IMR-90 (cell line): Measurements from ENCODE around the gene CAMSAP3. TPM values are rescaled to one million over a fixed set of nuclear protein-coding genes. Genes with fewer than 3 reads are reported as not detected.

Experiments used
- ATAC-seq: fragments of 200-7000 bp; cut with Tn5 transposase; 2 replicates; pipeline ENCODE4 v1.9.1; 2020; ENCODE audit warnings: low read depth, mild to moderate bottlenecking, moderate library complexity
- BruUV-seq: library from RNA; stranded (reverse); fragments of 400-500 nt; replicated peaks from 2 replicates; lab custom pipeline; 2021; lab: Mats Ljungman, UMichigan
- CTCF ChIA-PET: fragments of 300-600 bp; formaldehyde crosslinking; extraction: SDS; loops from one replicate; lab custom pipeline; 2021; ENCODE audit warnings: antibody characterized with exemption; lab: Yijun Ruan, JAX
- POLR2A ChIA-PET: fragments of 300-600 bp; sonication (Branson Sonifier 250); formaldehyde crosslinking; loops from one replicate; lab custom pipeline; 2022; ENCODE audit warnings: antibody characterized with exemption; ENCODE audit not compliant: unreplicated experiment; lab: Charles Lee
- DNase-seq: peaks from one replicate; pipeline ENCODE4 v3.0.0; 2013
- H2AFZ ChIP-seq: replicated peaks from 2 replicates; pipeline ENCODE3; 2013; ENCODE audit warnings: low read length, mild to moderate bottlenecking; ENCODE audit not compliant: poor library complexity
- H2AK5ac ChIP-seq: 2 replicates; pipeline ENCODE4 v1.6.1; 2013; ENCODE audit warnings: low read depth, low read length, inconsistent platforms
- H2AK9ac ChIP-seq: replicated peaks from 2 replicates; pipeline ENCODE3; 2013; ENCODE audit warnings: mild to moderate bottlenecking, low read depth, low read length, moderate library complexity; ENCODE audit not compliant: poor library complexity
- H2BK120ac ChIP-seq: 2 replicates; pipeline ENCODE4 v1.6.1; 2013; ENCODE audit warnings: low read depth, low read length, inconsistent platforms
- H2BK15ac ChIP-seq: 3 replicates; pipeline ENCODE4 v1.6.1; 2013; ENCODE audit warnings: low read depth, low read length, inconsistent platforms
- H2BK20ac ChIP-seq: 2 replicates; pipeline ENCODE4 v1.6.1; 2013; ENCODE audit warnings: low read depth, mild to moderate bottlenecking, inconsistent platforms, low read length, moderate library complexity
- H2BK5ac ChIP-seq: 2 replicates; pipeline ENCODE4 v1.6.1; 2013; ENCODE audit warnings: mild to moderate bottlenecking, low read depth, low read length, inconsistent platforms; ENCODE audit not compliant: poor library complexity, severe bottlenecking
- H3K14ac ChIP-seq: replicated peaks from 2 replicates; pipeline ENCODE4 v1.6.1; 2013; ENCODE audit warnings: low read depth, low read length, inconsistent platforms
- H3K18ac ChIP-seq: 2 replicates; pipeline ENCODE4 v1.6.1; 2013; ENCODE audit warnings: low read depth, low read length, control low read depth
- H3K23ac ChIP-seq: 2 replicates; pipeline ENCODE4 v1.6.1; 2013; ENCODE audit warnings: low read depth, low read length, inconsistent platforms
- H3K27ac ChIP-seq: 2 replicates; pipeline ENCODE4 v1.5.1; 2013; ENCODE audit warnings: mild to moderate bottlenecking, control low read depth, low read length; ENCODE audit not compliant: insufficient read depth
- H3K27me3 ChIP-seq: 2 replicates; pipeline ENCODE4 v1.6.1; 2013; ENCODE audit warnings: low read length; ENCODE audit not compliant: control insufficient read depth, insufficient read depth
- H3K36me3 ChIP-seq: 2 replicates; pipeline ENCODE4 v1.6.1; 2013; ENCODE audit warnings: low read length, mixed read lengths; ENCODE audit not compliant: control insufficient read depth, insufficient read depth
- H3K4ac ChIP-seq: 2 replicates; pipeline ENCODE4 v1.6.1; 2013; ENCODE audit warnings: low read depth, low read length, inconsistent platforms
- H3K4me1 ChIP-seq: 2 replicates; pipeline ENCODE4 v1.6.1; 2013; ENCODE audit warnings: low read length, mixed read lengths; ENCODE audit not compliant: control insufficient read depth, insufficient read depth
- H3K4me2 ChIP-seq: 2 replicates; pipeline ENCODE4 v1.6.1; 2013; ENCODE audit warnings: low read depth, mild to moderate bottlenecking, control low read depth, low read length, moderate library complexity
- H3K4me3 ChIP-seq: 2 replicates; pipeline ENCODE4 v1.5.1; 2013; ENCODE audit warnings: low read depth, mild to moderate bottlenecking, control low read depth, low read length, moderate library complexity; ENCODE audit not compliant: insufficient read depth
- H3K56ac ChIP-seq: 2 replicates; pipeline ENCODE4 v1.6.1; 2013; ENCODE audit warnings: low read length, inconsistent platforms; ENCODE audit not compliant: insufficient read depth; ENCODE audit errors: extremely low read depth
- H3K79me1 ChIP-seq, 2 experiments: 2 replicates each; pipeline ENCODE4 v1.6.1; 2013; ENCODE audit warnings: low read length in 2 of 2, inconsistent platforms in 1 of 2, low read depth in 1 of 2
- H3K9ac ChIP-seq: 2 replicates; pipeline ENCODE4 v1.6.1; 2013; ENCODE audit warnings: low read depth, low read length, control low read depth
- H3K9me1 ChIP-seq: 2 replicates; pipeline ENCODE4 v1.6.1; 2013; ENCODE audit warnings: low read length, inconsistent platforms; ENCODE audit not compliant: insufficient read depth
- H3K9me3 ChIP-seq: 2 replicates; pipeline ENCODE4 v1.6.1; 2013; ENCODE audit warnings: low read length; ENCODE audit not compliant: control insufficient read depth, insufficient read depth
- H4K20me1 ChIP-seq: 2 replicates; pipeline ENCODE4 v1.6.1; 2013; ENCODE audit warnings: low read length, inconsistent platforms; ENCODE audit not compliant: insufficient read depth
- H4K5ac ChIP-seq: 2 replicates; pipeline ENCODE4 v1.6.1; 2013; ENCODE audit warnings: mild to moderate bottlenecking, low read depth, low read length, control low read depth
- H4K8ac ChIP-seq, 2 experiments: 2 replicates each; pipeline ENCODE4 v1.6.1; 2013; ENCODE audit warnings: low read depth in 2 of 2, low read length in 2 of 2, control low read depth in 1 of 2, inconsistent platforms in 1 of 2
- H4K91ac ChIP-seq: 2 replicates; pipeline ENCODE4 v1.6.1; 2013; ENCODE audit warnings: low read depth, low read length, inconsistent platforms; ENCODE audit not compliant: insufficient read depth
- BHLHE40 ChIP-seq: fragments of 150-350 bp; IDR thresholded peaks from 2 replicates; pipeline ENCODE4 v1.6.1; 2016; ENCODE audit warnings: mild to moderate bottlenecking, low read depth, low read length
- CEBPB ChIP-seq: IDR thresholded peaks from 2 replicates; pipeline ENCODE4 v1.6.1; 2012; ENCODE audit warnings: low read depth, low read length, improper control_type of control experiment
- CHD1 ChIP-seq: IDR thresholded peaks from 2 replicates; pipeline ENCODE4 v1.6.1; 2012; ENCODE audit warnings: low read depth, low read length, improper control_type of control experiment
- FOS ChIP-seq: fragments of 150-350 bp; IDR thresholded peaks from 2 replicates; pipeline ENCODE4 v1.6.1; 2016; ENCODE audit warnings: low read depth, low read length
- MAFK ChIP-seq: IDR thresholded peaks from 2 replicates; pipeline ENCODE4 v1.6.1; 2012; ENCODE audit warnings: low read depth, low read length, improper control_type of control experiment
- MAZ ChIP-seq: IDR thresholded peaks from 2 replicates; pipeline ENCODE4 v1.6.1; 2012; ENCODE audit warnings: low read depth, mild to moderate bottlenecking, low read length, improper control_type of control experiment, moderate library complexity, borderline replicate concordance
- MXI1 ChIP-seq: IDR thresholded peaks from 2 replicates; pipeline ENCODE4 v1.6.1; 2012; ENCODE audit warnings: low read depth, mild to moderate bottlenecking, low read length, moderate library complexity, borderline replicate concordance
- NFE2L2 ChIP-seq: fragments of 150-350 bp; IDR thresholded peaks from 2 replicates; pipeline ENCODE4 v1.6.1; 2016; ENCODE audit warnings: low read depth, mild to moderate bottlenecking, low read length
- POLR2A ChIP-seq: IDR thresholded peaks from 2 replicates; pipeline ENCODE4 v1.6.1; 2012; ENCODE audit warnings: mild to moderate bottlenecking, low read depth, low read length
- RAD21 ChIP-seq: IDR thresholded peaks from 2 replicates; pipeline ENCODE4 v1.6.1; 2012; ENCODE audit warnings: low read length, improper control_type of control experiment
- RCOR1 ChIP-seq: IDR thresholded peaks from 2 replicates; pipeline ENCODE4 v1.6.1; 2012; ENCODE audit warnings: mild to moderate bottlenecking, low read length, improper control_type of control experiment; ENCODE audit not compliant: insufficient replicate concordance
- RFX5 ChIP-seq: IDR thresholded peaks from 2 replicates; pipeline ENCODE4 v1.8.0; 2012; ENCODE audit warnings: low read depth, mild to moderate bottlenecking, low read length, moderate library complexity
- SMC3 ChIP-seq: fragments of 150-350 bp; IDR thresholded peaks from 2 replicates; pipeline ENCODE4 v1.6.1; 2016; ENCODE audit warnings: low read depth, mild to moderate bottlenecking, antibody characterized with exemption, low read length, moderate library complexity
- WGBS, 2 experiments: methylation state at CpG; one replicate each; pipeline versions ENCODE4 v1.1.5 to v1.1.7; 2013; ENCODE audit warnings: missing lambda C conversion rate in 2 of 2; ENCODE audit not compliant: insufficient read length in 1 of 2; ENCODE audit errors: extremely low coverage in 2 of 2; 5-methylcytosine and 5-hydroxymethylcytosine counted together
- dilution Hi-C: fragments of 300-500 bp; cut with HindIII; formaldehyde crosslinking; loops from one replicate; pipeline ENCODE4 v1.14.3; 2018; ENCODE audit warnings: low sequenced_read_pairs; ENCODE audit not compliant: unreplicated experiment
- in situ Hi-C: fragments of 300-500 bp; cut with MboI; formaldehyde crosslinking; loops from 3 replicates; pipeline ENCODE4 v1.14.3; 2019; ENCODE audit warnings: low sequenced_read_pairs, inconsistent platforms, mixed read lengths
- intact Hi-C: fragments of 100-400 bp; cut with micrococcal nuclease; formaldehyde crosslinking; loops from 2 replicates; pipeline ENCODE4 v1.10.0; 2022
- polyA plus RNA-seq, 3 experiments: library from polyadenylated mRNA; depleted of rRNA; stranded (reverse); fragments of >200 nt; gene quantifications; 2 replicates each; pipeline ENCODE4 v1.2.3, GENCODE V29; 2012; ENCODE audit warnings: low replicate concordance in 1 of 3
- total RNA-seq: library from RNA; depleted of rRNA; stranded (reverse); fragments of >200 nt; gene quantifications from 2 replicates; pipeline ENCODE4 v1.2.3, GENCODE V29; 2012
- TF ChIP-seq, protein P1 (sequence below): fragments of 150-350 bp; IDR thresholded peaks from 2 replicates; pipeline ENCODE4 v1.6.1; 2017; ENCODE audit warnings: mild to moderate bottlenecking, antibody characterized with exemption, low read length, low read depth
- TF ChIP-seq, protein P2 (sequence below): conservative IDR thresholded peaks from 2 replicates; pipeline ENCODE4 v1.5.1; 2012; ENCODE audit warnings: mild to moderate bottlenecking, low read depth, low read length, improper control_type of control experiment
- TF ChIP-seq, protein P3 (sequence below): fragments of 150-350 bp; IDR thresholded peaks from 2 replicates; pipeline ENCODE4 v1.6.1; 2016; ENCODE audit warnings: low read depth, mild to moderate bottlenecking, low read length, moderate library complexity, borderline replicate concordance

CAMSAP3 gene
- total and polyA plus RNA-seq, 2 of the 4 experiments (the other 2 are of a cell fraction) = not detected

DNA sequence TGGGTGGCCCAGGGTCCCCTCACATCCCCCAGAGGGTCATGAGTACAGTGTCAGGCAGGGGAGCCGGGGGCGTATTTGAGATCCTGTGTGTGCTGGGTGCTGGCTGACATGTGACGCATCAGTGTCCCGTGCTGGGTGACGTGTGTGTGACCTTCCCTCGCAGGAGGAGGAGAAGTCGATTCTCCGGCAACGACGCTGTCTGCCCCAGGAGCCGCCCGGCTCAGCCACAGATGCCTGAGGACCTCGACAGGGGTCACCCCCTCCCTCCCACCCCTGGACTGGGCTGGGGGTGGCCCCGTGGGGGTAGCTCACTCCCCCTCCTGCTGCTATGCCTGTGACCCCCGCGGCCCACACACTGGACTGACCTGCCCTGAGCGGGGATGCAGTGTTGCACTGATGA lies 34.3 kb upstream of the CAMSAP3 start:
- H3K23ac ChIP-seq = no peak overlapping the region
- ChIA-PET CTCF (no interaction called here), POLR2A (no interaction called here)
- H3K4me2 ChIP-seq = no peak overlapping the region
- H2AK9ac ChIP-seq = no peak overlapping the region
- TF ChIP-seq CHD1 (no peak), MXI1 (no peak), MAFK (no peak), RCOR1 (no peak), CEBPB (no peak), POLR2A (no peak), FOS (no peak), SMC3 (no peak), NFE2L2 (no peak), BHLHE40 (no peak), RFX5 (no peak), RAD21 (no peak), MAZ (no peak)
- TF ChIP-seq, protein P1, sequence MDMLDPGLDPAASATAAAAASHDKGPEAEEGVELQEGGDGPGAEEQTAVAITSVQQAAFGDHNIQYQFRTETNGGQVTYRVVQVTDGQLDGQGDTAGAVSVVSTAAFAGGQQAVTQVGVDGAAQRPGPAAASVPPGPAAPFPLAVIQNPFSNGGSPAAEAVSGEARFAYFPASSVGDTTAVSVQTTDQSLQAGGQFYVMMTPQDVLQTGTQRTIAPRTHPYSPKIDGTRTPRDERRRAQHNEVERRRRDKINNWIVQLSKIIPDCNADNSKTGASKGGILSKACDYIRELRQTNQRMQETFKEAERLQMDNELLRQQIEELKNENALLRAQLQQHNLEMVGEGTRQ = no peak
- TF ChIP-seq, protein P2, sequence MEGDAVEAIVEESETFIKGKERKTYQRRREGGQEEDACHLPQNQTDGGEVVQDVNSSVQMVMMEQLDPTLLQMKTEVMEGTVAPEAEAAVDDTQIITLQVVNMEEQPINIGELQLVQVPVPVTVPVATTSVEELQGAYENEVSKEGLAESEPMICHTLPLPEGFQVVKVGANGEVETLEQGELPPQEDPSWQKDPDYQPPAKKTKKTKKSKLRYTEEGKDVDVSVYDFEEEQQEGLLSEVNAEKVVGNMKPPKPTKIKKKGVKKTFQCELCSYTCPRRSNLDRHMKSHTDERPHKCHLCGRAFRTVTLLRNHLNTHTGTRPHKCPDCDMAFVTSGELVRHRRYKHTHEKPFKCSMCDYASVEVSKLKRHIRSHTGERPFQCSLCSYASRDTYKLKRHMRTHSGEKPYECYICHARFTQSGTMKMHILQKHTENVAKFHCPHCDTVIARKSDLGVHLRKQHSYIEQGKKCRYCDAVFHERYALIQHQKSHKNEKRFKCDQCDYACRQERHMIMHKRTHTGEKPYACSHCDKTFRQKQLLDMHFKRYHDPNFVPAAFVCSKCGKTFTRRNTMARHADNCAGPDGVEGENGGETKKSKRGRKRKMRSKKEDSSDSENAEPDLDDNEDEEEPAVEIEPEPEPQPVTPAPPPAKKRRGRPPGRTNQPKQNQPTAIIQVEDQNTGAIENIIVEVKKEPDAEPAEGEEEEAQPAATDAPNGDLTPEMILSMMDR = no peak
- TF ChIP-seq, protein P3, sequence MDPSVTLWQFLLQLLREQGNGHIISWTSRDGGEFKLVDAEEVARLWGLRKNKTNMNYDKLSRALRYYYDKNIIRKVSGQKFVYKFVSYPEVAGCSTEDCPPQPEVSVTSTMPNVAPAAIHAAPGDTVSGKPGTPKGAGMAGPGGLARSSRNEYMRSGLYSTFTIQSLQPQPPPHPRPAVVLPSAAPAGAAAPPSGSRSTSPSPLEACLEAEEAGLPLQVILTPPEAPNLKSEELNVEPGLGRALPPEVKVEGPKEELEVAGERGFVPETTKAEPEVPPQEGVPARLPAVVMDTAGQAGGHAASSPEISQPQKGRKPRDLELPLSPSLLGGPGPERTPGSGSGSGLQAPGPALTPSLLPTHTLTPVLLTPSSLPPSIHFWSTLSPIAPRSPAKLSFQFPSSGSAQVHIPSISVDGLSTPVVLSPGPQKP = no peak
- no TSS peak for BruUV-seq
- H4K20me1 ChIP-seq = no peaks in the 10 kb centered on the region
- H4K91ac ChIP-seq = no peak overlapping the region
- intact Hi-C loops (no loop called here), dilution Hi-C loops (no loop called here), in situ Hi-C loops (no loop called here)
- no peak overlapping the region for H2BK120ac ChIP-seq
- H3K14ac ChIP-seq = no peak overlapping the region
- ATAC-seq (no peak), DNase-seq (no peak)
- no peak overlapping the region for H2BK15ac ChIP-seq
- H3K9me3 ChIP-seq = no peaks in the 10 kb centered on the region
- no peak overlapping the region for H2AFZ ChIP-seq
- no peak overlapping the region for H3K18ac ChIP-seq
- 83% methylated on average over 2 of the region's 17 CpGs; no CpG with 5 or more reads in 1 of the 2 experiments for WGBS, 2 experiments
- no peak overlapping the region for H3K4ac ChIP-seq
- no peaks in the 10 kb centered on the region for H3K79me1 ChIP-seq
- no peak overlapping the region for H4K5ac ChIP-seq
- no peak overlapping the region for H3K4me3 ChIP-seq
- H2AK5ac ChIP-seq = no peak overlapping the region
- H3K4me1 ChIP-seq = no peaks in the 10 kb centered on the region
- H3K56ac ChIP-seq = no peak overlapping the region
- H3K27me3 ChIP-seq = no peaks in the 10 kb centered on the region
- no peak overlapping the region for H2BK5ac ChIP-seq
- H3K27ac ChIP-seq = no peak overlapping the region
- H3K36me3 ChIP-seq = peaks cover 42% of the 10 kb centered on the region
- no peak overlapping the region for H4K8ac ChIP-seq
- 0 out of 2 replicates have a peak, but pooled peaks cover 3% of the 10 kb centered on the region for H3K9me1 ChIP-seq
- no peak overlapping the region for H2BK20ac ChIP-seq
- no peak overlapping the region for H3K9ac ChIP-seq
